ENCODE data around the gene GARRE1.
"Not testable (repeated sequence)": the region's sequence is repeated elsewhere in the genome, so short reads cannot be mapped to it uniquely, and the experiment has no call there.

The GARRE1 gene

GRCh38 chr19:34259367-34260095 lies 5.2 kb downstream of the GARRE1 start:
- DNase-seq: no peak

DNA sequence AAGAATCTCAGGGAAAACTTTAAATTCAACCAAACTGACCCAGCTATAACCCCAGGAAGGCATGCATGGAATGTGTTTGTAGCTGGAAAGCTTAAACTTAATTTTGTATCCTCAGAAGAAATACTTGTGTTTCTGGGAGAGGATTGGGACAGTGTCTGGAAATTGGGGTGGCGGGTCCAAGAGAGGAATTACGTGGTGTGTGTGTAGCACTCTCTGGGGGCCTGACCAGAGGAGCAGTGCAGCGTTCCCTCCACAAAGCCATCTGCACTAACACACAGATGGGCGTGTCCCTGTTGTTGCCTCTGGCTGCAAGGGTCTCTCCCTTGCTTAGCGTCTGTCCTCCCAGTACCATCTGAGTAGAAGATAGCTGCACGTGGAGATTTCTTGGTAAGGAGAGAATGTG lies 6.4 kb downstream of the GARRE1 start:
- DNase-seq: no peak

DNA sequence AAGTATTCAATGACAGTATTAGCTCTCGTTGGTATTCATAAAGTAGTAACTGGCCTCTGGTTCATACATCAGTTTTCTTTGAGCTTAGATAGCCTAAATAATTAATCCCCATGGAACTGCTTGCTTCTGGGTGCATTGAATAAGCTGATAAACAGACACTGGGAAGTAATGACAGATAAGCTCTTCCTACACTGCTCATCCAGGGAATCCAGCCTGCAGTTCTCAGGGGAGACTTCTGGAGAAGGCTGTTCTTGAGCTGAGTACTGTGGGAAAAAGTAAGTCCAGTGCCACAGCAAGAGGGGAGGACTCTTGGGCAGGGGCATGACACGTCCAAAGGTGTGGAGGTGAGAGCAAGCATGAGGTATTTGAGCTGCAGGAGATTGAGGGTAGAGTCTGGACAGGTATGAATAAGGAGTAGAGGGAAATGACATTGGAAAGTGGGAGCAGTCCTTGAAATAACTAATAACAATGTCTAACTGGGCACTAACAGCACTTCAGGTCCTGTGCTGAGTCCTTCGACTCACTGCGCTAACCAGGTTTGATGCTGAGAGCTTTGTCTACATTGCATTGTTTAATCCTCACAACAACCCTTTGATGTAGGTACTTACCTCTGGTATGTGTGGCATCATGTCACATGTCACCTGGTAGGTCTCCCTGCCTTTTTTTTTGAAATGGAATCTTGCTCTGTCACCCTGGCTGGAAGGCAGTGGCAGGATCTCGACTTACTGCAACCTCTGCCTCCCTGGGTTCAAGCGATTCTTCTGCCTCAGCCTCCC lies 7.2 kb downstream of the GARRE1 start:
- no peak for DNase-seq

DNA sequence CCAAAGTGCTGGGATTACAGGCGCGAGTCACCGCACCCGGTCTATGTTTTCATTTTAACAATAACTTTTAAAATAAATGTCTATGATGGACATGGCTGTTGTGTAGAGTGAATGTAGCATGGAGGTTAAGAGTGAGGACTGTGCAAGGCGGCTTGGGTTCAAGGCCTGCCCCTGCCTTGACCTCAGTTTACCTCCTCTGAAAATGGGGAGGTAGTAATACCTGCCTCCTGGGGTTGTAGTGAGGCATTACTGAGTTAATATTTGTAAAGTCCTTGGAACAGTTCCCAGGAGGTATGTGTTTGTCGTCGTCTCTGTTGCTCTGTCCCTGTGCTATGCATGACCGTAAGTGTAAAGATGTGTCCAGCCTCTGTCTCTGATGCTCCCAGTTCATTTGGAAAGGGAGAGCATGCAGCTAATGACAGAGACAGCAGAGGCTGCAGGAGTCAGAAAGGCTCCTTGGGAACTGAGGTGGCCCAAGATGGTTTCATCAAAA lies 9.4 kb downstream of the GARRE1 start:
- DNase-seq: no peak

DNA sequence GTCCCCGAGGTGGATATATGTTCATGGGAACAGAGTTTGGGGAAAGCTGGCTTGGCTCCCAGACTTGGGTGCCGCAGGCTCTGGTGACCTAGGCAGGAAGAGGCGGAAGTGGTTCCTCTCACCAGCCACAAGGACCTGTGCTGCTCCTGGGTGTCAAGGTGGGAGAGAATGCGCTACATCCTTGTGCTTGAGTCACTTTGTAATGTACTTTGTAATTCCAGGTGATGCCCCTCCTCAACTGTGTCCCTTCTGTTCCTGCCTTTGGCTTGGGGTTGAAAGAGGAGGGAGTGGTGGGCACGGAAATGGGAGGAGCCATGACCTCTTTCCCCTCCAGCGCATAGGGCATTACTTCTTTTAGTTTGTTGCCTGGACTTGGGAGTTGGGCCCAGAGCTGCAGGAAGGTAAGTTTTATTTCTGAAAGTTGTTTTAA lies 10.9 kb downstream of the GARRE1 start:
- DNase-seq: no peak

- no peak for DNase-seq
Measured at GRCh38 chr19:34269081-34269480, 14.7 kb downstream of the GARRE1 start.

DNA sequence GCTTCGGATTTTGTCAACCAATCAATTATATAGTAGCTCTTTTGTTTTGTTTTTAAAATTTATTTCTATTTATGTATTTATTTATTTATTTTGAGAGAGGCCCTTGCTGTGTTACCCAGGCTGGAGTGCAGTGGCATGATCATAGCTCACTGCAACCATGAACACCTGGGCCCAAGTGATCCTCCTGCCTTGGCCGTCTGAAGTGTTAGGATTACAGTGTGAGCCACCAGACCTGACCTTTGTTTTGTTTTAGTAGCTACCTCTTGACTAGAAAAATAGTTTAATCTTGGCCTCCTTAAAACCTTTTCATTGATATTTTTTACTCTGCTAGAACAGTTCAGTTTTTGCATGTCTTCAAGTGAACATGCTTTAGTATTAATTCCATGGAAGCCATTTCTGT lies 15.1 kb downstream of the GARRE1 start:
- DNase-seq: no peak

DNA sequence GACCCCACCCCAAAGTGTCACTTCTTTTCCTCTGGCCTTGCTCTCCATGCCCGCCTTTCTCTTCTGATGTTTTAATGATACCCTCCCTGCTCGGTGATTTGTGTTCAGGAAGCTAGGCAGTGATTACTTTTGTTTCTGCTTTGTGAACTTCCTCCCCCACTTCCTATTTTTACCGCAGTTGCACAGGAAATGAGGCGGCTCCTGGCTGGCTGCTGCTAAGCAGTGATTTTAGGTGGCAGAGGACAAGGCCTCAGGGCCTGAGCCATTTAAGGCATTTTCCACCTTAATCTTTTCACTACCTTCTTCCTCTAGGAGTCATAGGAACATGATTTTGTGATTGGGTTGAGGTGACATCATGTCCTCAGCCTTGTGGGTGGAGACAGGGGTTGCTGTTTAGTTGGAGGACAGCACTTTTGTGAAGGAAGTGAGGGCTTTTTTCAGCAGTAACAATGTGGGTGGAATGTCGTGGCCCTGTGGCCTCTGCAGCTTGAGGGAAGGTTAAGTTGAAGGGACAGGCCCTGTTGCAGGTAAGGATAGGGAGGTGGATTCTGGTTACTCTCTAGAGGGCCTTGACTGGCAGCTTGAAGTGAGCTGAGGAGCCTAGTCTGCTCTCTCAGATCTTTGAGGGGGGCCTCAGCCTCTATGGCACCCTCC lies 15.7 kb downstream of the GARRE1 start:
- peak; percentile 81 for DNase-seq

- DNase-seq: no peak
Measured at GRCh38 chr19:34273121-34273520, 18.8 kb downstream of the GARRE1 start.

DNA sequence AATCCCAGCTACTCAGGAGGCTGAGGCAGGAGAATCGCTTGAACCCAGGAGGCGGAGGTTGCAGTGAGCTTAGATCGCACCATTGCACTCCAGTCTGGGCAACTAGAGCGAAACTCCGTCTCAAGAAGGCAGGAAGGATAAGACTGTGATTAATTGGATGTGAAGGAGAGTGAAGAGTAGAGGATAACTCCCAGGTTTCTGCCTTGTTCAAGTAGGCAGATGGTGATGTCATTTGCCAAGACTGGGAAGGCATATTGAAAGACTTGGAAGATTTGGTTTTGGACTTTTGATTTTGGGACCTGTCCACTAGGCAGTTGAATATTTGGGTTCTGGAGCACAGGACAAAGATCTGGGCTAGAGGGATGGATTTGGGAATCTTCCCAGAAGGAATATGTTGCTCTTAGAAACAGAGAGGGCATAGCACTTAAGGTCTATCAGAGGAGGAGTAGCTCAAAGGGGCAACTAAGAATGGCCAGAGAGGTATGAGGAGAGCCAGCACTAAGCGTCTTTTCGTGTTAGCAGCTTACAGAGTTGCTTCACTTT lies 20.0 kb downstream of the GARRE1 start:
- no peak for DNase-seq

DNA sequence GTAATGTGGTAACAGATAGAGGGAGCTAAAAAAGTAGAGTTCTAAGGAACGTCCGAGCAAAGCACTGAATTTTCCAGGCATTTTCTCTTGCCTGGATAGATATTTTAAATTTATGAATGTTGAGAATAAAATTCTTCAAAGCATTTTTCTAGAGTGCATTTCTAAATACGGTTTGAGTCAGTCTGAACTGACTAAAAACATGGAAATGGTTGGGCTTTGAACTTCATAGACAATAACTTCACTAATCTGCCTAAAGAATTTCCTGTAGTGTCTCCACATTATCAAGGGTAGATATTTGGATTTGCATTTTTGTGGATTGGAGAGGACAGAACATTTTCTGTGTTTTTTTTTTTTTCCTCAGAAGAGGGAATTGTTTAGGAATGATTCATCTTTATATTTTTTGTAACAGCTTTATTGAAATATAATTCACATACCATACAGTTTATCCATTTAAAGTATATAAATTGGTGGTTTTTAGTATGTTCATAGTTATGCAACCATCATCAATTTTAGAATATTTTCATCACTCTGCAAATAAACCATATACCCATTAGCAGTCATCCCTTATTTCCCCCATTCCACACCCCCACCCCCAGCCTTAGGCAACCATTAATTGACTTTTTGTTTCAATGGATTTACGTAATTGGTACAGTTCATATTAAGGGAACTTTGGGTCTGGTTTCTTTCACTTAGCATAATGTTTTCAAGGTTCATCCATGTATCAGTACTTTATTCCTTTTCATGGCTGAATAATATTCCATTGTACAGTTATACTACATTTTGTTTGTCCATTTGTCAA lies 20.7 kb downstream of the GARRE1 start:
- DNase-seq: no peak

- no peak for DNase-seq
Measured at GRCh38 chr19:34275705-34276104, 21.4 kb downstream of the GARRE1 start.

DNA sequence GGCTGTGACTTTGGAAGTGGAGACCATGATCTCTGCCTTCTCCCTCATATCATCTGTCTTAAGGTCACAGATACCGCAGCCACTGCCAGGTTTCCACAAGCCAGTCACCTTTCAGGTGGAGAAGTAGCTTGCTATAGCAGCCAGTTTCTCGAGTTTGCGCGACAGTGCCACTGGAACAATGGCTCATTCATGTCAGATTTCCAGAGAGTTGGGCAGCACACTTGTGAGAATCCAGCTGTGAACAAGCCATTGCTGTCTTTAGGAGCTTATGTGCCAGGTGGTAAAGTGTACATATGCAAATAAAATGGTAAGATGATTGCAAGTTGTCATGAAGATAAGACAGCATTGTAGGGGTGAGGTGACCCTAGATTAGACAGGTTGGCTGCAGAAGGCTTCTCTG lies 22.3 kb downstream of the GARRE1 start:
- no peak for DNase-seq

GRCh38 chr19:34277244-34277643 lies 22.9 kb downstream of the GARRE1 start:
- no peak for DNase-seq

DNA sequence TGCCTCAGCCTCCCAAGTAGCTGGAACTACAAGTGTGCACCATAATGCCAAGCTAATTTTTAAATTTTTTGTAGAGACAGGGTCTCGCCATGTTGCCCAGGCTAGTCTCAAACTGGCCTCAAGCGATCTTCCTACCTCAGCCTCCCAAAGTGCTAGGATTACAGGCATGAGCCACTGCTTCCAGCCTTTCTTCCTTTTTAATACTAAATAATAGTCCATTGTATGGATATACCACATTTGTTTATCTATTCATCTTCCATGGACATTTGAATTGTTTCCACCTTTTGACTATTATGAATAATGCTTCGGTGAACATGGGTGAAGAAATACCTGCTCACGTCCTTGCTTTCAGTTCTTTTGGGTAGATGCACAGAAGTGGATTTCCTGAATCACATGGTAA lies 24.4 kb downstream of the GARRE1 start:
- no peak for DNase-seq

DNA sequence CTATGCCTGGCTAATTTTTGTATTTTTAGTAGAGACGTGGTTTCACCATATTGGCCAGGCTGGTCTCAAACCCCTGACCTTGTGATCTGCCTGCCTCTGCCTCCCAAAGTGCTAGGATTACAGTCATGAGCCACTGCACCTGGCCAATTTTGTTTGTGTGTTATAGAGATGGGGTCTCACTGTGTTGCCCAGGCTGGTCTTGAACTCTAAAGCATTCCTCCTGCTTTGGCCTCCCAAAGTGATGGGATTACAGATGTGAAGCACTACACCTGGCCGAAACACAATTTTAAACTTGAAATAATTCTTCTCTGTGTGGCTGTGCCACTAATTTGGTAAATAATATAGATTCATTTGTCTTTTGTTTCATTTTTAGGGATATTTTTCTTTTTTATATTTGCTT lies 27.1 kb downstream of the GARRE1 start:
- DNase-seq: not testable (repeated sequence)

- DNase-seq: no peak
Measured at GRCh38 chr19:34282611-34283519, 28.5 kb downstream of the GARRE1 start.

- no peak for DNase-seq
Measured at GRCh38 chr19:34284505-34284904, 30.2 kb downstream of the GARRE1 start.

- DNase-seq: no peak
Measured at GRCh38 chr19:34287662-34288140, 33.3 kb downstream of the GARRE1 start.

DNA sequence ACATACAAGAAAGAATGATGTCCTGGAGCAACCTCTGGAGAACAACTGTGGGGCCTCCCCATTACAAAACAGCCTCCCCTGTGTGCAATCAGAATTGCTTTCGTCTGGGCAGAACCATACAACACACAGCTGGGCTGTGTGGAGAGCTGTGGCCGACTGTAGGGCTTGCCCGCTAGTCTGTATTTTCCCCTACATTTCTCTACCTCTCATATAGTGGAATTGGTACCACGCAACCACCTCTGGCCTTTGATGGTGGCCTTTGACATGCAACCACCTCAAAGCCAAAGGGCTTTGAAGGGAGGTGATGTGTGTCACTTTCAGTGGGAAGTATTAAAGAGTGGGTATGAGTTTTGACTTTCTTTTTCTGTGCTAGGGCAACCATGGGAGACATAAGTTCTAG lies 34.0 kb downstream of the GARRE1 start:
- DNase-seq: no peak

- DNase-seq: no peak
Measured at GRCh38 chr19:34291235-34291634, 36.9 kb downstream of the GARRE1 start.

All from CD4-positive, alpha-beta T cell treated with Interleukin-6 for 4 hours (primary cell).